Measurements from ENCODE around the gene ARHGAP18.

Gene ARHGAP18

GRCh38 chr6:129534926-129535325 is 175.1 kb downstream of the ARHGAP18 start:
- Histone ChIP-seq H3K36me3 (peaks cover 0 to 98% (median 0%) of the 10 kb centered on the region in 11 experiments; a peak in 5 of 22 replicates), H3K4me3 (no peak overlapping the region), H3K9ac (no peak overlapping the region), H3K27me3 (no peaks in the 10 kb centered on the region), H3K27ac (no peak overlapping the region), H4K20me1 (no peaks in the 10 kb centered on the region), H3K9me3 (replicated peaks in 1 of 11) (peaks cover 0 to 4% (median 0%) of the 10 kb centered on the region in 11 experiments; a peak in 1 of 22 replicates), H3K4me2 (no peak overlapping the region), H3K4me1 (no peaks in the 10 kb centered on the region)
- no peak for TF ChIP-seq Cebpa-rat (IDR thresholded peaks at IDR 0.05)

Data from BLaER1 treated with 17β-estradiol and CSF1 and Interleukin-3, amounts not matched to agents 10 nM and 100 nM (cell line).